Choroid plexus epithelial cell (primary cell): ENCODE measurements around the gene SPON2.

ENCODE experiments used
- DNase-seq: peaks from one replicate; pipeline ENCODE4 v3.0.0-alpha.2; 2010; ENCODE audit warnings: low read depth
- H3K4me3 ChIP-seq: 2 replicates; pipeline ENCODE4 v1.5.1; 2011; ENCODE audit warnings: low read depth, mild to moderate bottlenecking, control low read depth, low read length, moderate library complexity
- CTCF ChIP-seq: conservative IDR thresholded peaks from 2 replicates; pipeline ENCODE4 v1.5.1; 2011; ENCODE audit warnings: low read depth, mild to moderate bottlenecking, control low read depth, inconsistent platforms, low read length, moderate library complexity

Gene SPON2

DNA sequence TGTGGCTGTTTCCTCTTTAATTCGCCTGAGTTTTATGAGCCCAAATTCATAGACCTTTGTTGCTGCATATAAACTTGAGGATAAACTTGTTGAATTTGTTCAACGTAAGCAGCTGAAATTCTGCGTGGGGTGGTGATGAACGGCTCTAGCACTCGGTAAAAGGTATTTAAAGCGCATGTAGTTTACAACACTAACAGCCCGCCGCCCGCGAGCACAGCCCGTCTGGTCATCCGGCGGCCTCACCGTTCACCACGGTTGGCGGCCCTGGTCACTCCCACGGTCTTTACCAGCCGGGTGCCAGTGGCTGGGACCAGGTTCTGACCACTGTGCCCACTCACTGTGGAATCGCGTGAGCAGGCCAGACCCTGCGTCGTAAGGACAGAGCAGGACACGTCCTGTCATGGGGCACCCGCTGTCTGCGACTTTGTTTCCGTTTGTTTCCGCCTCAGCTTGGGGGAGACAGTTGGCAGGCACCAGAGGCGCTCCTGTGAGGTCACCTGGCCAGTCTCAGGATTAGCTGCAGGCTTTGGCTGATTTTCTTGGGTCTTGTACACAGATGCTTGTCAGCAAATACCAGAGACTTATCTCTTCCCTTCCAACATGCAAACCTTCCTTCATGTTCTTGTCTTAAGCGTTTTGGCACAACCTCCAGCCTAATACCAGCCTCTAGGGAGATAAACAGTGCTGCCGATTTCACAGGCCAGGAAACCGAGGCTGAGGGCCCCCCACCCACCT, 36.8 kb upstream of the SPON2 start:
- H3K4me3 ChIP-seq = no peak overlapping the region
- DNase-seq = peak; percentile 65
- no peak for TF ChIP-seq CTCF

- H3K4me3 ChIP-seq = no peak overlapping the region
- DNase-seq = peak; percentile 27
- TF ChIP-seq CTCF = no peak
Measured at GRCh38 chr4:1208266-1208961, 36.0 kb upstream of the SPON2 start.

- DNase-seq = peak; percentile 88
- H3K4me3 ChIP-seq = no peak overlapping the region
- TF ChIP-seq CTCF = no peak
Measured at GRCh38 chr4:1207603-1208265, 35.4 kb upstream of the SPON2 start.

DNA sequence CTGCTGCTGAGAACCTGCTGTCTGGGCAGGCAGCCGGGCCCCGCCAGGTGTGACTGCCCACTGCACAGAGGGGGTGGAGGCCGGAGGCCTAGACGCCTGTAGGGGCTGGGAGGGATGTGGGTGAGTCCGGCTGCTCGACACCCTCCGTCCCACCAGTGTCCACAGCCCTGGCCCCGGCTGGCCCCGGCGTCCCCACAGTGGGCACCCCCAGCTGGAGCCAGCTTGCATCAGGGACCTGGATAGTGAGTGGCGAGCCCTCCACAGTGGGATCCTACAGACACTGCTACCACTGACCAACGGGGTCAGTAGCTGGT, 34.7 kb upstream of the SPON2 start:
- H3K4me3 ChIP-seq = no peak overlapping the region
- DNase-seq = no peak
- no peak for TF ChIP-seq CTCF

DNA sequence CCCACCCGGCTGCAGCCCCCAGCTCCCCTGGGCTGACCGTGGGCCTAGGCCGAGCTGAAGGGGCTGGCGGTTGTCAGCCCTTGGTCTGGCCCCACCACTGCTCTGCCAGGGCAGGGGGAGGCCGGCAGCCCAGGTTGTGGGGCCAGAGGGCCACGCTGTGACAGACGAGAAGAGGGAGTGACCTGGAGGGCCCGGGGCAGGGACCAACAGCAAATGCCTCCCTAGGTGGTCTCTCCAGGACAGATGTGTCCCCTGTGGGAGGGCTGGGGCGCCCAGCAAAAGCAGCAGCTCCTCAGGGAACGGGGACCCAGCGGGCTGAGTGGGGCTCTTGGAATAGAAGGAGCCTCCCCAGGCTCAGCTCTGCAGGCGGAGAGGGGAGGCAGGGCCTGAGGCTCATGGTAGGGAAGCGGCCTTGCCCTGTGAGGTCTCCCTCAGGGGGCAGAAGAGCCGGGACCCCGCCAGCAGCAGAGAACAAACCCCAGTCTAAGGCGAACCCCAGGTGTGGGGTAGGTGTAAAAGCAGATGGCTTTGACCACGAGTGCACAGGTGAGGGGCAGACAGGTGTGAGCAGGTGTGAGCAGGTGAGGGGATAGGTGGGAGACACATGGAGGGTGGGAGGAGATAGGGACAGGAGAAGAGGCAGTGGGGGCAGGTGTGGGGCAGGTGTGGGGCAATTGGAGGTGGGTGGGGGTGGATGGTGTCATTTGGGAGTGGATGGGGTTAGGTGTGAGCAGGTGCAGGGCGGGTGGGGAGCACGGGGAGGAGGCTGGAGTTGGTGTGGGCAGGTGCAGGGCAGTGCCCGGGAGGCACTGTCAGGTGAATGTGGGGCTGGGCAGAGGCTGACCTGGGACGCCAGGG, 34.1 kb upstream of the SPON2 start:
- TF ChIP-seq CTCF = no peak
- DNase-seq = no peak

DNA sequence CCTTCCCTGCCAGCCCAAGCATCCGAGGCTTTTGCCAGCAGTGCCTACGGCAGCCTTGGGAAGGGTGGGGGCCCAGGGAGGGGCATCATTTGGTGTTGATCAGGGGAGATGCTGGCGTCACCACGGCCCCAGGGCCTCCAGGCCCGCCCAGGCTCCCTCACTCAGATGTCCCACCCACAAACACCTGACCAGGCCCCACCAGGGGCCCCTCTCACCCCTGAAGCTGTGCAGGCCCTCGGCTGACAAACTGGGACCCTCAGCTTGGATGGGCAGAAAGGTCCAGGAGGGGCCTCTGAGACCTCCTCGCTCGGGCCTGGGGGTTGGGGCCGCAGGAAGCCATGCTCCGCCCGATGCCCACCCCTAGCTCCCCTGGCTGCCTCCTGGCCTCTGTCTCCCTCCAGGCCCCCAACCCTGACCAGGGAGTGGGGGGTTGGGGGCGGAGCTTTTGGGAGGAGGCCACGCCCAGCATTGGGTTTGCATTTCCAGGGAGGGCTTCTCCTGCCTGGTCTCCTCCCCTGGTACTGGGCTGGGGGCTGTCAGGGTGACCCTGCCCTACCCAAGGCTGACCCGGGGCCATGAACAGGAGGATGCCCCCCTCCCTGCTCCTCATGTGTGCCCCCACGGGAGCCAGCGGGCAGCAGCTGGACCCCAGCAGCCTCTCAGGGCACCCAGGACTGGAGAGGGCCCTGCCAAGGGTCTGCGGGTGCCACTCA, 33.4 kb upstream of the SPON2 start:
- no peak for TF ChIP-seq CTCF
- H3K4me3 ChIP-seq = no peak overlapping the region
- no peak for DNase-seq

More for the DNA sequence above, 34.1 kb upstream of the SPON2 start:
- no peak overlapping the region for H3K4me3 ChIP-seq
